HPDE6-E6E7 (cell line): ENCODE results near the gene PPP1R3F.
A peak's percentile ranks its signal among the peaks of the same experiment; 100 is the strongest.

Experiments
- DNase-seq: peaks from one replicate; pipeline ENCODE4 v3.0.0; 2011; ENCODE audit warnings: missing footprints; ENCODE audit errors: extremely low spot score

Gene PPP1R3F

GRCh38 chrX:49249616-49250015, 20.0 kb upstream of the PPP1R3F start:
- DNase-seq: no peak

GRCh38 chrX:49250066-49250465, 19.5 kb upstream of the PPP1R3F start:
- DNase-seq: no peak

DNA sequence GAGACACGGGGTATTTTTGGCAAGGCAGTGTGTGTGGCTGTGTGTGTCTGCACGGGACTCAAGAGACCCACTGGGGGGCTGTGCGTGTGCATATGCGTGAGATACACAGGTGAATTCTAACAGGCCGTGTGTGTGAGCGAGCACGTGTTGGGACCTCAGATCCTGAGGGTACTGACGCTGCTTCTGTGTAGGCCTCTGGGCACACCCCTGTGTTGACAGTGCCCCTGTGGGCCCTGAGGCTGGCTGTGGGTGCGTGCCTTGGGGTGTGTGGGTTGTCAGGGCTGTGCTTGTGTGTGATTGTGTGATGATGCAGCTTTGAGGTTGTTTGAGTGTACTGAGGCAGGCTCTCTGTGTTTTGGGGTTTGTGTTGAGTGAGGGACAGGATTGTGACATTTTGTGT, 19.0 kb upstream of the PPP1R3F start:
- DNase-seq: no peak

- no peak for DNase-seq
Observed at GRCh38 chrX:49251325-49251724, 18.3 kb upstream of the PPP1R3F start.

- DNase-seq: no peak
Observed at GRCh38 chrX:49254639-49255038, 15.0 kb upstream of the PPP1R3F start.

DNA sequence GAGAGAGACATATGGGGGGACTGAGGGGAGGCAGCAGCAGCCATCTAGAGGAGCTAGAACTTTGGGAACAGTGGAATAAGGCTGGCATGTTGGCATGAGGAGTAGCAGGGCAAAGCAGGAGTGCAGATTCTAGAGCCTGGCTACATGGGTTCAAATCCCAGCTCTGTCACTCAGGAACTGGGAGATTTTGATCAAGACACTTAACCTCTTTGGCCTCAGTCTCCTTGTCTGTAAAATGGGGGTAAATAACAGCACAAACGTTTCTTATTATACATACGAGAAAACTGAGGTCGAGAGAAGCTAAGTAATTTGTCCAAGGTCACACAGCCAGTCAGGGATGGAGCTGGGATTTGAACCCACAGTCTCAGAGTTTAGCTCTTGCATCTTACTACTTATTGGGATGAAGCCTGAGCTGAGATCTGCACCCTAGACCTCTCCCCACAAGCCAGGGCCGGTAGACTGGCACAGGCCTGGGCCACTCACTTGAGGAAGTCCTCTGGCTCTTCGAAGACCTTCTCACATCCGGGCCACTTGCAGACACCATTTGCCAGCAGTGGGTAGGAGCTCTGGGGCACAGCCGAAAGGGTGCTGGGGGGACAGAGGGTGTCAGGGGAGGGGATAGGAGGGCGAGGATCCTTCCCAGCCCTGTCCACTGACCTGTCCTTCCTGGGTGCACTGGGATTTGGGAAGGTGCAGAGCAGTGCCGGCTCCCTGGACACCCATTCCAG, 13.2 kb upstream of the PPP1R3F start:
- DNase-seq: no peak

GRCh38 chrX:49257074-49257790, 12.4 kb upstream of the PPP1R3F start:
- DNase-seq: no peak

DNA sequence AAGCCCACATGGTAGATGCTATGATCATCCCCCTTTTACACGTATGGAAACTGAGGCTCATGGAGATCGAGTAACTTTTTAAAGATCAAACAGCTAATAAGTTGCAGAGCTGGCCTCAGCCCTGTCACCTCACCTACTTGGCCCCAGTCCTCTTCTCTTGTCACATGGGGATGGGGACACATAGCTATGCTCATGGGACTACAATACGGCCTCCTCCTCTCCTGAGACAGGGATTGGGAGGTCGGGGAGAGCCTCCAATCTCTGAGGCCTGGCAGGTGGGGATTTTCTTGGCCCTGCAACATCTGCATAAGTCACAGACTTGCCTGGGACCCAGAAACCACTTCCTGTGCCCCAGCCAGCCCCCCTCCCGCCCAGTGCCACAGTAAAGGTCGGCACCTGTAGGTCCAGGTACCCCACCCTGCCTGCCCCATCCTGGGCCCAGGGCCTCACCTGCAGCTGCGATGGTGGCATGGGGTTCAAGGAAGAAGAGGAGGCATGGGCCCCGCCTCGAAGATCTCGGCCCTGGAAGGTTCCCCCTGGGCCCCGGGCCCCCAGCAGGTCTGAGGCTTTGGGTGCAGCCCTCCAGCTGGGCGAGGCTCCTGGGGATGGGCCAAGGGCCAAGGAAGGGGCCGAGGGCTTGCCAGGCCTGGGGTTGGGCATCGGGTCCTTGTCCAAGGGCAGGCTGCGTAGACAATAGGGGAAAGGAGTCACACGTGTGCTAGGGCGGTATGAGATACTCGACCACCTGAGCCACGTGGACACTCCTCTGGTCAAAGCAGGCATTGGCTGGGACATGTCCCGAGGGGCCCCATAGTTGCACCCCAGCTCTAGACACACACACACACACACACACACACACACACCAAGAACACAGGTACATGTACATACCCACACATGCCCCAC, 11.5 kb upstream of the PPP1R3F start:
- no peak for DNase-seq

DNA sequence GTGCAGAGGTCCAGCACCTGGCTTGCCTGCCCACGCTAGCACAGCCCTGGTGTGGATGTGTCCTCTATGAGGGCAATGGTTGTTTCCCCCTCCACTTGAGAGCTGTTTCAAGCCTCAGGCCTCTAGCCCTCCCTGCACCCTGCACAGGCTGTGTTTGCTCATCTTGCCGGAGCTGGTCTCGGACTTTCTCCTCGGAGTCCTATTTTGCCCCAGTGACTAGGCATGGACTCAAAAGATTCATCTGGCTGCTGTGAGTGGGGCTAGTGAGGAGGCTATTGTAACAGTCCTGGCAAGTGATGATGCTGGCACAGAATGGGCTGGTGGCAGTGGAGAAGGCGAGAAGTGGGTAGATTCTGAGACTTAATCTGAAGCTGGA, 10.9 kb upstream of the PPP1R3F start:
- DNase-seq: no peak

DNA sequence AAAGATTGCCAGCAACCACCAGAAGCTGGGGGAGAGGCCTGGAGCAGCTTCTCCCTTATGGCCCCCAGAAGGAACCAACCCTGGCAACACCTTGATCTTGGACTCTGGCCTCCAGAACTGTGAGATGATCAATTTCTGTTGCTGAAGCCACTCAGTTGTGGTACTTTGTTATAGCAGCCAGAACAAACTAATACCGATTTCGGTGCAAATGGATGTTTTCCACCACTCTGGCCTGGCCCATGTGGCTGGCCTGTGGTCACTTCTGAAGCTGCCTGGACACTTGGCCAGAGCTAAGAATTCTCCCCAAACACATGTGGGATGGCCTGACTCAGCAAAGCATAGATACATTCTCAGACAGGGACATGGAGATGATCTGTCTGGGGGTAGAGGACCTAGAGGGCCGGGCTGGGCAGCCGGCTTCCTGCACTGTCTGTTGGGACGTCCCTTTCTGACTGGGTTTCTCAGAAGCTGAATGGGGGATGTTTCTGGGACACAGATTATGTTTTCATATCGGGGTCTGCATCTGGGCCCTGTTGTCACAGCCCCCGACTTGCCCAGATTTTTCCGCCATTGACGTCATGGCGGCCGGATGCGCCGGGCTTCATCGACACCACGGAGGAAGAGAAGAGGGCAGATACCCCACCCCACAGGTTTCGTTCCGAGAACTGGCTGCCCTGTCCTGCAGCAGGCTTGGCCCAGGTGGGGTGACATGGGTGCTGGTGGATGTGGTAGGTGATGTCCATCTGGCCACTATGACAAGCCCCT, 9.2 kb upstream of the PPP1R3F start:
- DNase-seq: no peak

DNA sequence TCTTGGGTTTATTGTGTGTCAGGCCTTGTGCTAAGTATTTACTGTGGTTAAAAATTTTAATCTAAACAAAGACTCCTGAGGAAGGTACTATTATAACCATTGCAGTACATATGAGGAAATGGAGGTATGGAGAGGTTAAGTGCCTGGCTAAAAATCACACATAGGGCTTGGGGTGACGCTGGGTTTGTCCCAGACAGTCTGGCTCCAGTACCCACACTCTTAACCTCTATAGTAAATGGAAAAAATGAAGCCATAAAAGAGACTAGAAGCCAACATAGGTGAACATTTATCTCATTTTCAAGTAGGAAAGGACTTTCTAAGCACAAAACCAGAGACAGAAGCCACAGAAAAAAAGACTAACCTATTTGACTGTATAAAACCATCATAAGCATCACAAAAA, 7.0 kb upstream of the PPP1R3F start:
- DNase-seq: no peak

GRCh38 chrX:49263631-49264030, 6.0 kb upstream of the PPP1R3F start:
- no peak for DNase-seq

GRCh38 chrX:49264460-49264859, 5.1 kb upstream of the PPP1R3F start, which contains the start of gene FOXP3:
Gene FOXP3, minus strand, starts transcription at chrX:49264710. Its CDS starts 6,205 bp downstream, at chrX:49258505.
- no peak for DNase-seq

DNA sequence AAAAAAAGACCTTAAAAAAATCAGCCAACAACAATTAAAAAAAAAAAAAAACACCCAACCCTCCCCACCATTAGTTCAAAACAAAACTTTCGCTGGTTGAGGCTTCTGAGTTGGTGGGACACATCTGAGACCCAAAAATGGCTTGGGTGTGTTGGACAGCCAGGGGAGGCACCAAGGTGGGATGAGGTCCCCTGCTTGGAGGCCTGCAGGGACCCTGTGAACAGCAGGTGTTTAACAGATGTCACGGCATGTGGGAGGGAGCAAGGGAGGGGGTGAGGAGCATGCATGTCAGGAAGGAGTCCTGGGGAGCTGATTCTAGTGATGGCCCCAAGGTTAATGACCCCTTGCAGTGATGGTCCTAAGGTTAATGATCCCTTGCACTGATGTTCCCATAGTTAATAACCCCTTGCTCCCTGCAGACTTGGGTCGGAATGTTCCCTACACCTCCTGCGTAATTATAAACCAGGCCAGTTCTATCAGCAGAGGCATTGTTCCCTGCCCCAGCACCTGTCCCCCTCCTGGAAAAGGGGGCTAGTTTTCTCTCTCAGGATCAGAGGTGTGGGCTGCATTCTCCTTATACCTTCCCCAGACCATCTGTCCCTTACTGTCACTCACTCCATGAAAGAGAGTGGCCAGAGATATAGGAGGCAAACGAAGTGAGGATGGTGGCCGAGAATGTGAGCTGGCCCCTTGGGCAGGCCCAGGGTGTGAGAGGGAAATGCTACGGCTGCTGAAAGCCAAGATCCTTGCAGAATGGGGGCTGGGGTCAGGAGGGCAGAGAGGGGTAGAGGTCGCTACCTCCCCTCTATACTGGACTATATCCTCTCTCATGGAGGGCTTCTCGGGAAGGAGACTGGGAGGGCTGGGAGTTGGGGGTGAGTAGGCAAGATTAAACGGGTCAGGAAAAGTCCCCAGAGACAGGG, 2.8 kb upstream of the PPP1R3F start:
- DNase-seq: no peak

- no peak for DNase-seq
Observed at GRCh38 chrX:49268702-49269009, 937 bp upstream of the PPP1R3F start.

GRCh38 chrX:49269010-49269766, 405 bp upstream of the PPP1R3F start:
- peak; percentile 87 for DNase-seq

DNA sequence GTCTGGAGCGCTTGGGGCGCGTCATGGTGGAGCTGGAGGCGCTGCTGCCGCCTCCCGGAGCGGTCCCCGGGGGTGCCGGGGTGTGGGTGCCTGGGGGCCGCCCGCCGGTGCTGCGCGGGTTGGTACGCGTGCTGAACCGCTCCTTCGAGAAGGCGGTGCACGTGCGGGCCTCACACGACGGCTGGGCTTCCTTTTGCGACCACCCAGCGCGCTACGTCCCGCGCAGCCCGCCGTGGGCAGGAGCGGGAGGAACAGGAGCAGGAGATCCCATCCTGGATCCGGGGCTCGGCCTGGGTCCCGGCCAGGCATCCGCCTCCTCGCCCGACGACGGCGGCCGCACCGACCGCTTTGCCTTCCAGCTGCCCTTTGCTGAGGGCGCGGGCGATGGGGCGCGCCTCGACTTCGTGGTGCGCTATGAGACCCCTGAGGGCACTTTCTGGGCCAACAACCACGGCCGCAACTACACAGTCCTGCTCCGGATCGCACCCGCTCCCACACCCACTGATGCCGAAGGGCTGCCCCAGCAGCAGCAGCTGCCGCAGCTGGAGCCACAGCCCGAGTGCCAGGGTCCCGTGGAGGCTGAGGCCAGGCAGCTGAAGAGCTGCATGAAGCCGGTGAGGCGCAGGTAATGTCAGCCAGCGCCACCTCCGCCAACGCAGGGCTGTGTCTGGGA, 792 bp downstream of the PPP1R3F start:
- DNase-seq: no peak

GRCh38 chrX:49271341-49271740, 1.7 kb downstream of the PPP1R3F start:
- DNase-seq: no peak

DNA sequence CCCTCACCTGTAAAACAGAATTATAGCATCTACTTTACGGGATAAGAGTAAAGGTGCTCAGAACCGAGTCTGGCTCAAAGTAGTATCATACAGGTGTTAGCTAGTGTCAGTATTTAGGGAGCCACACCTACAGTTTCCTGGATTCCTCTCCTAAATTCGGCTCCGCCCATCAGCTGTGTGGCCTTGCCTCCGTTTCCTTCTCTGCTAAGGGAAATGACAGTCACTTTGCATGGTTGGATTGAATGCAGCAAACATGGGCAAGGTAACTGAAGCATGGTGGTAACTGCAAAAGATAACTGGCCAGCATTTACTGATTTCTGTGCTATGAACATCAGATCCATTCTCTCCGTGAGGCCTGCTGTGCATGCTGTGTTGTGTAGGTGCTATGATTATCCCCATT, 2.8 kb downstream of the PPP1R3F start:
- no peak for DNase-seq
